A549 (cell line): Measurements from ENCODE around the gene PSMD5. TPM values are rescaled to one million over a fixed set of nuclear protein-coding genes. Genes with fewer than 3 reads are reported as not detected.

Source experiments
- ATAC-seq, 2 experiments: fragments of 200-7000 bp in 1 of 2; fragments of >200 bp in 1 of 2; cut with Nextera tagmentation in 1 of 2; cut with Tn5 transposase in 1 of 2; 3 replicates each; pipeline versions ENCODE4 v1.8.0 to v1.9.1; 2018 to 2020; ENCODE audit warnings: mild to moderate bottlenecking in 1 of 2, moderate library complexity in 1 of 2
- CTCF ChIA-PET: fragments of 300-600 bp; sonication (Branson Sonifier 250); formaldehyde crosslinking; extraction: SDS; loops from one replicate; lab custom pipeline; 2021; ENCODE audit warnings: antibody characterized with exemption, inconsistent platforms; lab: Yijun Ruan, JAX
- POLR2A ChIA-PET: fragments of 350-600 bp; formaldehyde crosslinking; extraction: SDS; loops from one replicate; lab custom pipeline; 2021; ENCODE audit warnings: antibody characterized with exemption, inconsistent platforms; lab: Yijun Ruan, JAX
- DNase-seq, 2 experiments: peaks; one replicate each; pipeline versions ENCODE4 v3.0.0 to v3.0.0-alpha.2; 2011 to 2016; ENCODE audit warnings: low read depth in 1 of 2, low spot score in 1 of 2
- FAIRE-seq: peaks from 2 replicates; lab custom pipeline; 2011; peaks lifted over from hg19 to GRCh38; lab: Jason Lieb, UNC
- H3K27ac ChIP-seq, 2 experiments: fragments of >200 bp; sonication (Bioruptor Twin); formaldehyde crosslinking; 3 replicates each; pipeline ENCODE4 v1.5.1; 2016 to 2017
- H3K4me1 ChIP-seq: fragments of >200 bp; sonication (Bioruptor Twin); formaldehyde crosslinking; 3 replicates; pipeline ENCODE4 v1.6.1; 2016
- H3K4me2 ChIP-seq: fragments of >200 bp; sonication (Bioruptor Twin); formaldehyde crosslinking; 3 replicates; pipeline ENCODE4 v1.6.1; 2016
- H3K4me3 ChIP-seq: fragments of >200 bp; sonication (Bioruptor Twin); formaldehyde crosslinking; 3 replicates; pipeline ENCODE4 v1.5.1; 2016
- H3K9me3 ChIP-seq: fragments of >200 bp; sonication (Bioruptor Twin); formaldehyde crosslinking; 3 replicates; pipeline ENCODE4 v1.6.1; 2016
- CHD4 ChIP-seq: fragments of 200-600 bp; sonication (generic); IDR thresholded peaks from 2 replicates; pipeline ENCODE4 v1.6.1; 2016; ENCODE audit warnings: antibody characterized with exemption, mild to moderate bottlenecking, borderline replicate concordance
- CTCF ChIP-seq: fragments of >200 bp; sonication (Bioruptor Twin); formaldehyde crosslinking; IDR thresholded peaks from 3 replicates; pipeline ENCODE4 v1.5.1; 2016
- E2F6 ChIP-seq: IDR thresholded peaks from 2 replicates; pipeline ENCODE4 v1.6.1; 2012; ENCODE audit warnings: low read depth, borderline replicate concordance
- FOSL2 ChIP-seq, 2 experiments: fragments of 450-650 bp in 1 of 2; fragments of >200 bp in 1 of 2; sonication (Bioruptor Twin) in 1 of 2; formaldehyde crosslinking; IDR thresholded peaks; 2 replicates each; pipeline versions ENCODE4 v1.5.0 to v1.6.1; 2016 to 2020; ENCODE audit warnings: mild to moderate bottlenecking in 1 of 2, moderate library complexity in 1 of 2
- FOXS1 ChIP-seq: fragments of 250-450 bp; sonication (Bioruptor Pico); IDR thresholded peaks from 2 replicates; pipeline ENCODE4 v1.5.0; 2020; ENCODE audit warnings: mild to moderate bottlenecking, moderate library complexity
- GATA3 ChIP-seq: IDR thresholded peaks from 2 replicates; pipeline ENCODE4 v1.6.1; 2012; ENCODE audit warnings: borderline replicate concordance
- HEYL ChIP-seq: fragments of 250-450 bp; sonication (Bioruptor Pico); IDR thresholded peaks from 2 replicates; pipeline ENCODE4 v1.8.0; 2021; ENCODE audit warnings: mild to moderate bottlenecking, moderate library complexity
- HOXA7 ChIP-seq: fragments of 250-450 bp; sonication (Bioruptor Pico); IDR thresholded peaks from 2 replicates; pipeline ENCODE4 v1.5.0; 2020; ENCODE audit warnings: mild to moderate bottlenecking, moderate library complexity
- JUN ChIP-seq, 2 experiments: fragments of >200 bp; sonication (Bioruptor Twin); formaldehyde crosslinking; IDR thresholded peaks; 2 replicates in 1 of 2; 3 replicates in 1 of 2; pipeline ENCODE4 v1.6.1; 2016 to 2017
- JUNB ChIP-seq: fragments of >200 bp; sonication (Bioruptor Twin); formaldehyde crosslinking; IDR thresholded peaks from 2 replicates; pipeline ENCODE4 v1.6.1; 2016
- KDM1A ChIP-seq: fragments of 200-600 bp; sonication (generic); IDR thresholded peaks from 2 replicates; pipeline ENCODE4 v1.6.1; 2016; ENCODE audit warnings: low read depth, mild to moderate bottlenecking
- MYC ChIP-seq: IDR thresholded peaks from 2 replicates; pipeline ENCODE4 v1.6.1; 2012; ENCODE audit warnings: mild to moderate bottlenecking, inconsistent platforms, low read length, improper control_type of control experiment, borderline replicate concordance
- NPAS2 ChIP-seq: fragments of 250-450 bp; sonication (Bioruptor Pico); IDR thresholded peaks from 2 replicates; pipeline ENCODE4 v1.8.0; 2022; ENCODE audit warnings: mild to moderate bottlenecking, moderate library complexity, borderline replicate concordance
- NR3C1 ChIP-seq: fragments of >200 bp; sonication (Bioruptor Twin); formaldehyde crosslinking; IDR thresholded peaks from 3 replicates; pipeline ENCODE4 v1.6.1; 2017
- RNF2 ChIP-seq: fragments of 200-600 bp; sonication (generic); IDR thresholded peaks from 2 replicates; pipeline ENCODE4 v1.6.1; 2016; ENCODE audit warnings: low read depth, mild to moderate bottlenecking, antibody characterized with exemption, moderate library complexity, borderline replicate concordance
- SREBF2 ChIP-seq: fragments of 450-650 bp; IDR thresholded peaks from 2 replicates; pipeline ENCODE4 v1.6.1; 2014; ENCODE audit warnings: mild to moderate bottlenecking, moderate library complexity
- USF2 ChIP-seq: fragments of 450-650 bp; IDR thresholded peaks from 2 replicates; pipeline ENCODE4 v1.6.1; 2014; ENCODE audit warnings: antibody characterized with exemption
- ZNF302 ChIP-seq: fragments of 250-450 bp; sonication (Bioruptor Pico); IDR thresholded peaks from 2 replicates; pipeline ENCODE4 v1.9.0; 2021; ENCODE audit warnings: inconsistent platforms, mild to moderate bottlenecking, moderate library complexity
- ZSCAN20 ChIP-seq: fragments of 250-450 bp; sonication (Bioruptor Pico); IDR thresholded peaks from 2 replicates; pipeline ENCODE4 v1.8.0; 2022; ENCODE audit warnings: mild to moderate bottlenecking, moderate library complexity
- WGBS: methylation state at CpG from one replicate; pipeline ENCODE4 v1.1.6; 2017; ENCODE audit errors: missing lambda C conversion rate; 5-methylcytosine and 5-hydroxymethylcytosine counted together
- polyA plus RNA-seq, 4 experiments: library from polyadenylated mRNA; depleted of rRNA in 3 of 4; stranded (reverse); fragments of >200 nt; fragmentation: RNase III in 1 of 4; extraction: RNeasy Plus Mini Kit Qiagen cat#74134 plus additional on column Dnase treatment in 1 of 4; gene quantifications; 2 replicates in 3 of 4; 3 replicates in 1 of 4; pipeline ENCODE4 v1.2.3, GENCODE V29; 2011 to 2017
- TF ChIP-seq, protein P1 (sequence below): fragments of >200 bp; sonication (Bioruptor Twin); formaldehyde crosslinking; IDR thresholded peaks from 3 replicates; pipeline ENCODE4 v1.6.1; 2016

PSMD5 gene
- polyA plus RNA-seq, 2 of the 4 experiments (the other 2 are of a cell fraction), result 34.6 to 63.7 TPM

- DNase-seq, result no peak
- ChIA-PET CTCF (interaction anchor here (1.2 to 1.7 kb wide), 3 partner anchors 11 to 44 kb away, joined by 3 read pairs; no protein-coding TSS in a partner anchor), POLR2A (no interaction called here)
- peak overlapping the region; percentile 99 for H3K27ac ChIP-seq
- H3K4me3 ChIP-seq, result peak overlapping the region; percentile 86
- 23% methylated on average over 7 of the region's 7 CpGs for WGBS
- H3K4me2 ChIP-seq, result peak overlapping the region; percentile 93
- no peaks in the 10 kb centered on the region for H3K9me3 ChIP-seq
- H3K4me1 ChIP-seq, result peaks cover 47% of the 10 kb centered on the region
- no peak for FAIRE-seq
- ATAC-seq, result peak; percentile 0 to 1; a peak in 2 of 6 replicates
- TF ChIP-seq RNF2, result no peak
These were observed 32.9 kb upstream of the PSMD5 start for GRCh38 chr9:120875643-120875953.

- peaks cover 47% of the 10 kb centered on the region for H3K4me1 ChIP-seq
- WGBS, result 84% methylated on average over 4 of the region's 4 CpGs
- DNase-seq, result no peak
These were observed 32.5 kb upstream of the PSMD5 start for GRCh38 chr9:120875195-120875565.

More at GRCh38 chr9:120875195-120875565, 32.5 kb upstream of the PSMD5 start:
- no peak for TF ChIP-seq RNF2
- TF ChIP-seq FOSL2 (IDR thresholded peaks at IDR 0.05), result no peak
- TF ChIP-seq FOSL2 (CRISPR knock-in tag; IDR thresholded peaks at IDR 0.05), result no peak
- no peak for TF ChIP-seq SREBF2
- no peak for TF ChIP-seq CHD4
- TF ChIP-seq HOXA7 (CRISPR knock-in tag), result no peak
- TF ChIP-seq KDM1A, result no peak
- TF ChIP-seq FOXS1, result no peak
- TF ChIP-seq, protein P1, sequence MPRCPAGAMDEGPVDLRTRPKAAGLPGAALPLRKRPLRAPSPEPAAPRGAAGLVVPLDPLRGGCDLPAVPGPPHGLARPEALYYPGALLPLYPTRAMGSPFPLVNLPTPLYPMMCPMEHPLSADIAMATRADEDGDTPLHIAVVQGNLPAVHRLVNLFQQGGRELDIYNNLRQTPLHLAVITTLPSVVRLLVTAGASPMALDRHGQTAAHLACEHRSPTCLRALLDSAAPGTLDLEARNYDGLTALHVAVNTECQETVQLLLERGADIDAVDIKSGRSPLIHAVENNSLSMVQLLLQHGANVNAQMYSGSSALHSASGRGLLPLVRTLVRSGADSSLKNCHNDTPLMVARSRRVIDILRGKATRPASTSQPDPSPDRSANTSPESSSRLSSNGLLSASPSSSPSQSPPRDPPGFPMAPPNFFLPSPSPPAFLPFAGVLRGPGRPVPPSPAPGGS, result no peak
- TF ChIP-seq HEYL, result no peak
- no peak for TF ChIP-seq NPAS2 (CRISPR knock-in tag)
- TF ChIP-seq E2F6, result no peak
- no peak for TF ChIP-seq MYC
- TF ChIP-seq JUN (IDR thresholded peaks at IDR 0.05), result no peak
- TF ChIP-seq ZNF302 (CRISPR knock-in tag), result no peak
- TF ChIP-seq GATA3, result no peak
- no peak for TF ChIP-seq JUNB
- TF ChIP-seq CTCF, result no peak
- TF ChIP-seq ZSCAN20 (CRISPR knock-in tag), result no peak
- no peak for TF ChIP-seq NR3C1
- no peak for TF ChIP-seq USF2
- ChIA-PET CTCF (interaction anchor here (1.2 to 1.7 kb wide), 4 partner anchors 8 to 44 kb away, joined by 3 read pairs; no protein-coding TSS in a partner anchor), POLR2A (interaction anchor here (1.0 kb wide), 1 partner anchor 82 kb away, joined by 3 read pairs; the partner anchor contains the start of gene FBXW2)
- FAIRE-seq (no peak), ATAC-seq (no peak)
- Histone ChIP-seq H3K9me3 (no peaks in the 10 kb centered on the region), H3K27ac (peak overlapping the region; percentile 99), H3K4me3 (peak overlapping the region; percentile 86; the same call in 2 of the 3 replicates), H3K4me2 (peak overlapping the region; percentile 93)
